Amygdala (tissue), 56 donors: ENCODE data around the gene LIMCH1.
"Not testable (repeated sequence)": the region's sequence is repeated elsewhere in the genome, so short reads cannot be mapped to it uniquely, and the experiment has no call there.

ENCODE experiments used
- DNase-seq, 56 donors: peaks; one replicate each; lab custom pipeline; 2025; lab: John Stamatoyannopoulos, UW

LIMCH1 gene

GRCh38 chr4:41714364-41715000, 176.5 kb downstream of the LIMCH1 start:
- no peak for DNase-seq

- DNase-seq: no peak
These were observed 177.2 kb downstream of the LIMCH1 start for GRCh38 chr4:41715155-41715554.

- DNase-seq: no peak
These were observed 180.9 kb downstream of the LIMCH1 start for GRCh38 chr4:41718907-41719306.

GRCh38 chr4:41719417-41719816, 181.5 kb downstream of the LIMCH1 start:
- no peak for DNase-seq

GRCh38 chr4:41722181-41722580, 184.2 kb downstream of the LIMCH1 start:
- DNase-seq: no peak

GRCh38 chr4:41723286-41723685, 185.3 kb downstream of the LIMCH1 start:
- DNase-seq: no peak

- DNase-seq: no peak
These were observed 187.3 kb downstream of the LIMCH1 start for GRCh38 chr4:41725254-41725653.

GRCh38 chr4:41727861-41728572, 190.1 kb downstream of the LIMCH1 start:
- no peak for DNase-seq

GRCh38 chr4:41728573-41728913, 190.6 kb downstream of the LIMCH1 start:
- no peak for DNase-seq

- DNase-seq: no peak
These were observed 193.7 kb downstream of the LIMCH1 start for GRCh38 chr4:41731569-41732126.

- DNase-seq: no peak
These were observed 196.4 kb downstream of the LIMCH1 start for GRCh38 chr4:41734371-41734770.

- not testable (repeated sequence) for DNase-seq
These were observed 199.5 kb downstream of the LIMCH1 start for GRCh38 chr4:41737491-41737890.

- DNase-seq: no peak
These were observed 203.4 kb downstream of the LIMCH1 start for GRCh38 chr4:41741354-41741753.

GRCh38 chr4:41744572-41745291, 206.8 kb downstream of the LIMCH1 start:
- DNase-seq: no peak

GRCh38 chr4:41745292-41746024, 207.5 kb downstream of the LIMCH1 start:
- DNase-seq: no peak

GRCh38 chr4:41746025-41746439, 208.1 kb downstream of the LIMCH1 start:
- DNase-seq: no peak

- DNase-seq: no peak
These were observed 208.7 kb downstream of the LIMCH1 start for GRCh38 chr4:41746440-41747229.

- DNase-seq: no peak
These were observed 209.5 kb downstream of the LIMCH1 start for GRCh38 chr4:41747230-41748055.

GRCh38 chr4:41748074-41748570, 210.2 kb downstream of the LIMCH1 start:
- DNase-seq: no peak
